K562 (cell line): ENCODE measurements around the gene E2F1. TPM values are rescaled to one million over a fixed set of nuclear protein-coding genes. Genes with fewer than 3 reads are reported as not detected.

Experiments used
- CEBPG ChIP-seq, 3 experiments: fragments of 200-800 bp in 1 of 3; sonication (Bioruptor generic) in 1 of 3; sonication (generic) in 1 of 3; formaldehyde crosslinking in 1 of 3; IDR thresholded peaks in 2 of 3; conservative IDR thresholded peaks in 1 of 3; 2 replicates each; pipeline versions ENCODE4 v1.6.1 to v1.8.0; 2016 to 2022; ENCODE audit warnings: missing compliant biosample characterization in 2 of 3, missing genetic modification characterization in 2 of 3, mild to moderate bottlenecking in 1 of 3, missing genetic modification reagents in 1 of 3
- CHAMP1 ChIP-seq: fragments of 450-650 bp; IDR thresholded peaks from 2 replicates; pipeline ENCODE4 v1.6.1; 2016; ENCODE audit warnings: mild to moderate bottlenecking
- CTBP1 ChIP-seq: fragments of 450-650 bp; IDR thresholded peaks from 2 replicates; pipeline ENCODE4 v1.6.1; 2016; ENCODE audit warnings: borderline replicate concordance
- EGR1 ChIP-seq: fragments of 450-650 bp; conservative IDR thresholded peaks from 2 replicates; pipeline ENCODE4 v1.6.1; 2017; ENCODE audit warnings: mild to moderate bottlenecking
- ETV6 ChIP-seq, 3 experiments: fragments of 150-350 bp in 1 of 3; sonication (generic) in 1 of 3; formaldehyde crosslinking in 1 of 3; IDR thresholded peaks; 2 replicates each; pipeline versions ENCODE4 v1.6.1 to v1.8.0; 2014 to 2022; ENCODE audit warnings: borderline replicate concordance in 2 of 3, low read depth in 2 of 3, antibody characterized with exemption in 1 of 3, low read length in 1 of 3, mild to moderate bottlenecking in 1 of 3, missing genetic modification reagents in 1 of 3
- FOXP1 ChIP-seq: sonication (generic); formaldehyde crosslinking; IDR thresholded peaks from 2 replicates; pipeline ENCODE4 v1.8.0; 2022; ENCODE audit warnings: mild to moderate bottlenecking, missing genetic modification reagents
- GATA2 ChIP-seq: sonication (generic); formaldehyde crosslinking; IDR thresholded peaks from 2 replicates; pipeline ENCODE4 v1.4.0; 2020; ENCODE audit warnings: mild to moderate bottlenecking, missing genetic modification reagents
- HEY1 ChIP-seq: fragments of 250-450 bp; sonication (Bioruptor Pico); IDR thresholded peaks from 2 replicates; pipeline ENCODE4 v1.5.0; 2020; ENCODE audit warnings: mild to moderate bottlenecking, moderate library complexity, borderline replicate concordance
- IRF9 ChIP-seq: fragments of 450-650 bp; IDR thresholded peaks from 2 replicates; pipeline ENCODE4 v1.6.1; 2016; ENCODE audit warnings: missing biosample characterization, missing genetic modification characterization
- KAT2B ChIP-seq: IDR thresholded peaks from one replicate; pipeline ENCODE4 v1.6.1; 2012; ENCODE audit warnings: low read depth, mild to moderate bottlenecking, control low read depth, inconsistent platforms, low read length, moderate library complexity
- MIER1 ChIP-seq: fragments of 450-650 bp; IDR thresholded peaks from 2 replicates; pipeline ENCODE4 v1.6.1; 2016; ENCODE audit warnings: antibody characterized with exemption, mild to moderate bottlenecking, low read depth
- MTA3 ChIP-seq: fragments of 450-650 bp; formaldehyde crosslinking; IDR thresholded peaks from 2 replicates; pipeline ENCODE4 v1.6.1; 2017; ENCODE audit warnings: mild to moderate bottlenecking, borderline replicate concordance
- PHB2 ChIP-seq: fragments of 450-650 bp; IDR thresholded peaks from 2 replicates; pipeline ENCODE4 v1.6.1; 2017; ENCODE audit warnings: low read depth
- RBM25 ChIP-seq: fragments of 200-400 bp; formaldehyde crosslinking; IDR thresholded peaks from 2 replicates; pipeline ENCODE4 v1.6.1; 2018; ENCODE audit warnings: low read length, low read depth, moderate library complexity; ENCODE audit not compliant: severe bottlenecking
- SAFB2 ChIP-seq: fragments of 200-400 bp; formaldehyde crosslinking; IDR thresholded peaks from 2 replicates; pipeline ENCODE4 v1.6.1; 2018; ENCODE audit warnings: borderline replicate concordance, low read length, low read depth, moderate library complexity; ENCODE audit not compliant: severe bottlenecking
- SRF ChIP-seq, 2 experiments: fragments of 250-450, 450-650 bp in 1 of 2; sonication (Bioruptor Pico) in 1 of 2; sonication (generic) in 1 of 2; formaldehyde crosslinking; IDR thresholded peaks; 2 replicates each; pipeline versions ENCODE4 v1.5.0 to v1.5.1; 2020 to 2022; ENCODE audit warnings: mild to moderate bottlenecking in 1 of 2, missing genetic modification reagents in 1 of 2
- STAG1 ChIP-seq: sonication (generic); formaldehyde crosslinking; IDR thresholded peaks from 2 replicates; pipeline ENCODE4 v1.5.0; 2020; ENCODE audit warnings: missing genetic modification reagents, borderline replicate concordance
- SUPT5H ChIP-seq: fragments of 450-650 bp; IDR thresholded peaks from 2 replicates; pipeline ENCODE4 v1.6.1; 2016
- ZHX1 ChIP-seq: fragments of 150-350 bp; conservative IDR thresholded peaks from 2 replicates; pipeline ENCODE4 v1.6.1; 2014; ENCODE audit warnings: low read length
- ZNF239 ChIP-seq: fragments of 250-450 bp; sonication (Bioruptor Pico); IDR thresholded peaks from 2 replicates; pipeline ENCODE4 v1.4.0; 2020; ENCODE audit warnings: mild to moderate bottlenecking
- ZNF408 ChIP-seq: fragments of 250-450 bp; sonication (Bioruptor Pico); IDR thresholded peaks from 2 replicates; pipeline ENCODE4 v1.4.0; 2020; ENCODE audit warnings: low read depth, mild to moderate bottlenecking, moderate library complexity
- ZSCAN32 ChIP-seq: fragments of 450-650 bp; formaldehyde crosslinking; IDR thresholded peaks from 2 replicates; pipeline ENCODE4 v1.4.0; 2020; ENCODE audit warnings: mild to moderate bottlenecking, moderate library complexity
- polyA plus RNA-seq, 8 experiments: library from polyadenylated mRNA; depleted of rRNA in 4 of 8; stranded (reverse) in 5 of 8; unstranded in 3 of 8; fragments of >200 nt; fragmentation: Nextera tagmentation in 2 of 8; fragmentation: Illumina TruSeq in 1 of 8; extraction: Ambion mirVana in 2 of 8; extraction: Trizol in 1 of 8; gene quantifications; 2 replicates each; pipeline versions ENCODE4 v1.2.1 to v1.2.3, GENCODE V29; 2011 to 2014; ENCODE audit warnings: inconsistent platforms in 1 of 8, missing spikeins in 1 of 8
- total RNA-seq, 7 experiments: library from RNA; depleted of rRNA in 6 of 7; stranded (reverse); fragments of >200 nt in 6 of 7; fragmentation: Illumina TruSeq in 2 of 7; extraction: Trizol in 2 of 7; gene quantifications; 2 replicates each; pipeline versions ENCODE4 v1.2.1 to v1.2.3, GENCODE V29; 2011 to 2021; ENCODE audit warnings: low replicate concordance in 1 of 7

The E2F1 gene
- total and polyA plus RNA-seq, 9 of the 15 experiments (the other 6 are each of a cell fraction or from before 2014, with no cell fraction given), result 0.14 to 30.6 (median 13.1) TPM

GRCh38 chr20:33674294-33675135 is 11.7 kb downstream of the E2F1 start, which contains the start of gene NECAB3 (continued):
- TF ChIP-seq IRF9 (tag) (no peak), CHAMP1 (no peak), KAT2B (no peak), SAFB2 (no peak), STAG1 (CRISPR knock-in tag) (no peak), RBM25 (peak; percentile 84), HEY1 (CRISPR knock-in tag) (no peak), PHB2 (no peak), ZNF239 (no peak), ZHX1 (no peak), GATA2 (CRISPR knock-in tag) (no peak), CEBPG (CRISPR knock-in tag; IDR thresholded peaks at IDR 0.05) (no peak), CEBPG (tag; conservative IDR thresholded peaks at IDR 0.05 in 1 of 2, IDR thresholded peaks at IDR 0.05 in 1 of 2) (no peak), ETV6 (IDR thresholded peaks at IDR 0.05; ENCODE audit: borderline replicate concordance in 1 of 2, low read depth in 2 of 2, low read length in 1 of 2) (no peak), ETV6 (CRISPR knock-in tag; IDR thresholded peaks at IDR 0.05; ENCODE audit: borderline replicate concordance) (no peak), EGR1 (no peak), FOXP1 (CRISPR knock-in tag) (no peak), ZSCAN32 (CRISPR knock-in tag) (no peak), SRF (CRISPR knock-in tag; IDR thresholded peaks at IDR 0.05) (no peak), ZNF408 (no peak), CTBP1 (peak; percentile 66; the same call in 1 of the 2 replicates), SUPT5H (peak; percentile 50; the same call in 1 of the 2 replicates), MIER1 (no peak), MTA3 (no peak)
